Activated CD8-positive, alpha-beta T cell treated with anti-CD3 and anti-CD28 coated beads, Interleukin-2, amount 10 ng/mL, durations not matched to agents 7 days and 5 days (primary cell): ENCODE data around the gene CEP112. TPM values are rescaled to one million over a fixed set of nuclear protein-coding genes. Genes with fewer than 3 reads are reported as not detected.
"Not testable (repeated sequence)": the region's sequence is repeated elsewhere in the genome, so short reads cannot be mapped to it uniquely, and the experiment has no call there.

ENCODE experiments used
- ATAC-seq: fragments of 150-1000 bp; cut with Tn5 transposase; one replicate; pipeline ENCODE4 v1.10.0; 2021; ENCODE audit warnings: moderate library complexity
- CTCF ChIA-PET: fragments of 350-600 bp; sonication (Branson Sonifier 250); formaldehyde crosslinking; loops from one replicate; lab custom pipeline; 2021; ENCODE audit warnings: antibody characterized with exemption; lab: Charles Lee
- POLR2A ChIA-PET: fragments of 350-600 bp; sonication (Branson Sonifier 250); formaldehyde crosslinking; loops from one replicate; lab custom pipeline; 2021; ENCODE audit warnings: antibody characterized with exemption; lab: Charles Lee
- DNase-seq: peaks from one replicate; pipeline ENCODE4 v3.0.0-alpha.2; 2020
- H3K27ac Mint-ChIP-seq: one replicate; pipeline ENCODE4 v1.8.0; 2021; ENCODE audit warnings: mild to moderate bottlenecking, mixed read lengths
- H3K27me3 Mint-ChIP-seq: one replicate; pipeline ENCODE4 v1.8.0; 2021; ENCODE audit warnings: low read depth, mixed read lengths
- H3K36me3 Mint-ChIP-seq: one replicate; pipeline ENCODE4 v1.8.0; 2021; ENCODE audit warnings: low read depth, mixed read lengths
- H3K4me1 Mint-ChIP-seq: one replicate; pipeline ENCODE4 v1.8.0; 2021; ENCODE audit warnings: low read depth, mixed read lengths
- H3K4me3 Mint-ChIP-seq: one replicate; pipeline ENCODE4 v1.8.0; 2021; ENCODE audit warnings: mild to moderate bottlenecking, mixed read lengths
- H3K9me3 Mint-ChIP-seq: one replicate; pipeline ENCODE4 v1.8.0; 2022; ENCODE audit warnings: mixed read lengths; ENCODE audit not compliant: insufficient read depth
- total RNA-seq, 2 experiments: library from RNA; stranded (reverse); gene quantifications; one replicate each; pipeline ENCODE4 v1.2.3, GENCODE V29; 2021

The CEP112 gene
- total RNA-seq, 2 experiments from 2014 or later = 2.3 to 2.7 TPM

DNA sequence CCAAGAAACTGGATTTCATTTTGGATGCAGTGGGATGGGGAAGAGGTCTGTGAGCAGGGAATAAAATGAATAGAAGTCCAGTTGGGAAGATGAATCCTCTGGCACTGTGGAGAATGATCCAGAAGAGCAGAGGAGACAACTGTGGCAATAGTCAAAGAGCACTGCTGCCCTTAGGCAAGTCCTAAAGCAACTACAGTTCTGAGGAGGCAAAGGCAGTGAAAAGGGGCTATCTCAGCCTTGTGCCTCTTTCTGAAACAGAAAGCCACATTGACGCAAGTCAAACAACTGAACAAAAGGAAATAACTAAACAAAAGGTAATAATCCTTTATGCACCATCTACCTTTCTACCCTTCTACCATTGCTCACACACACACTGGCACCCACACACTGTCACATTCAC is 392.5 kb downstream of the CEP112 start:
- H3K4me3 Mint-ChIP-seq = no peak overlapping the region
- DNase-seq = no peak
- H3K27ac Mint-ChIP-seq = no peak overlapping the region

DNA sequence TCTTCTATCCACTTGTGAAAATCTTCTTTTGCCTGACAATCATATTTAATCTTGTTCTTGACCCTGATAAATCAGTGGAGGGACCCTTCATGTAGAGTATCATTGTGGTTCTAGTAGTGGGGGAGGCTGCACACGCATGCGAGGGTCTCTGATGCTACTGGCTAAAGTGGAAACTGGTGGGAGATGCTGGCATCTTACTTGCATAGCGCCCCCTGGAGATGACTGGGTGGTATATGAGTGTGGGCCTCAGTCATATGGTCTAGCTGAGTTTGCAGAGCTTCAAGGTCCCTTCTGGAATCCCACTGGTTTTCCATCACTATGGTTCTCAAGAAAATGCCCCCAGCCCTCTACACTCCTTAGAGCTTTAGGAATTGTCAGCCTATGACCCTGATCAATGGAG is 394.1 kb downstream of the CEP112 start:
- Mint-ChIP-seq H3K4me3 (no peak overlapping the region), H3K9me3 (peaks cover 22% of the 10 kb centered on the region), H3K27ac (no peak overlapping the region), H3K4me1 (no peaks in the 10 kb centered on the region), H3K27me3 (peaks cover 4% of the 10 kb centered on the region), H3K36me3 (no peaks in the 10 kb centered on the region)
- ATAC-seq = no peak
- ChIA-PET CTCF (interaction anchor here (0.6 to 1.5 kb wide), 4 partner anchors 18 to 502 kb away, joined by 3 read pairs; no protein-coding TSS in a partner anchor), POLR2A (no interaction called here)
- no peak for DNase-seq

More for the DNA sequence above, 392.5 kb downstream of the CEP112 start:
- no peaks in the 10 kb centered on the region for H3K4me1 Mint-ChIP-seq
- peaks cover 2% of the 10 kb centered on the region for H3K27me3 Mint-ChIP-seq
- no peaks in the 10 kb centered on the region for H3K36me3 Mint-ChIP-seq
- ChIA-PET CTCF (no interaction called here), POLR2A (no interaction called here)
- H3K9me3 Mint-ChIP-seq = peaks cover 23% of the 10 kb centered on the region
- ATAC-seq = no peak

GRCh38 chr17:65797101-65797500 is 394.8 kb downstream of the CEP112 start:
- CTCF ChIA-PET = interaction anchor here (0.6 to 1.5 kb wide), 3 partner anchors 229 to 502 kb away, joined by 3 read pairs; no protein-coding TSS in a partner anchor
- H3K36me3 Mint-ChIP-seq = no peaks in the 10 kb centered on the region
- DNase-seq = no peak
- no peaks in the 10 kb centered on the region for H3K4me1 Mint-ChIP-seq
- POLR2A ChIA-PET = no interaction called here
- no peak overlapping the region for H3K4me3 Mint-ChIP-seq
- H3K27ac Mint-ChIP-seq = no peak overlapping the region
- H3K27me3 Mint-ChIP-seq = peaks cover 4% of the 10 kb centered on the region
- ATAC-seq = no peak
- peaks cover 15% of the 10 kb centered on the region for H3K9me3 Mint-ChIP-seq

DNA sequence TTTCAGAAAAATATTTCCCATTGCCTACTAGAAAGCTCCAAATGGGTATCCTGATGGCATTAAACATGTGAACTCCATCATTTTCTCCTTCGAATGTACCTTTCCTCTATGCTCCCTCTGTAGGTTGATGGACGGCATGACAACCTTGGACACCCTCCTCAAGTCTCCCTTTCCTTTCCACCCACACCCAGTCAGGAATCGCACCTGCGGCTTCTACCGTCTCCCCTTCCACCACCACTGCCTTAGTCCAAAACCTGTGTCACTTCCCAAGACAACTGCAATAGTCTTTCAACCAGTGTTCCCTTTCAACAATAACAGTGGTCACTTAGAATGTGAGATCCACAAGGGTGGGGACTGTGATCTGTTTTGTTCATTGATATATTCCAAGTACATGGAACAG is 397.4 kb downstream of the CEP112 start:
- DNase-seq (no peak), ATAC-seq (no peak)
- Mint-ChIP-seq H3K4me3 (no peak overlapping the region), H3K36me3 (no peaks in the 10 kb centered on the region), H3K27me3 (peaks cover 4% of the 10 kb centered on the region), H3K27ac (no peak overlapping the region), H3K4me1 (no peaks in the 10 kb centered on the region), H3K9me3 (no peaks in the 10 kb centered on the region)
- ChIA-PET CTCF (interaction anchor here (1.2 to 1.9 kb wide), 2 partner anchors 500 to 563 kb away, joined by 6 to 9 read pairs; no protein-coding TSS in a partner anchor), POLR2A (interaction anchor here (0.6 kb wide), 1 partner anchor 21 kb away, joined by 3 read pairs; no protein-coding TSS in a partner anchor)

- H3K36me3 Mint-ChIP-seq = no peaks in the 10 kb centered on the region
- H3K4me3 Mint-ChIP-seq = no peak overlapping the region
- DNase-seq (no peak), ATAC-seq (no peak)
- CTCF ChIA-PET = no interaction called here
- no peaks in the 10 kb centered on the region for H3K9me3 Mint-ChIP-seq
- no peak overlapping the region for H3K27ac Mint-ChIP-seq
- no peaks in the 10 kb centered on the region for H3K4me1 Mint-ChIP-seq
- peaks cover 8% of the 10 kb centered on the region for H3K27me3 Mint-ChIP-seq
- POLR2A ChIA-PET = no interaction called here
Observed at GRCh38 chr17:65790241-65790640, 401.7 kb downstream of the CEP112 start.

- no peak overlapping the region for H3K4me3 Mint-ChIP-seq
- POLR2A ChIA-PET = no interaction called here
- H3K4me1 Mint-ChIP-seq = no peaks in the 10 kb centered on the region
- no peak overlapping the region for H3K27ac Mint-ChIP-seq
- CTCF ChIA-PET = no interaction called here
- H3K9me3 Mint-ChIP-seq = no peaks in the 10 kb centered on the region
- no peaks in the 10 kb centered on the region for H3K36me3 Mint-ChIP-seq
- no peak for DNase-seq
- no peak for ATAC-seq
- H3K27me3 Mint-ChIP-seq = peaks cover 7% of the 10 kb centered on the region
Observed at GRCh38 chr17:65787503-65787902, 404.4 kb downstream of the CEP112 start.

GRCh38 chr17:65786479-65786878 is 405.5 kb downstream of the CEP112 start:
- Mint-ChIP-seq H3K36me3 (no peaks in the 10 kb centered on the region), H3K27me3 (peaks cover 7% of the 10 kb centered on the region), H3K4me1 (no peaks in the 10 kb centered on the region), H3K4me3 (no peak overlapping the region), H3K9me3 (no peaks in the 10 kb centered on the region), H3K27ac (no peak overlapping the region)
- DNase-seq = no peak
- ChIA-PET CTCF (no interaction called here), POLR2A (no interaction called here)
- no peak for ATAC-seq

DNA sequence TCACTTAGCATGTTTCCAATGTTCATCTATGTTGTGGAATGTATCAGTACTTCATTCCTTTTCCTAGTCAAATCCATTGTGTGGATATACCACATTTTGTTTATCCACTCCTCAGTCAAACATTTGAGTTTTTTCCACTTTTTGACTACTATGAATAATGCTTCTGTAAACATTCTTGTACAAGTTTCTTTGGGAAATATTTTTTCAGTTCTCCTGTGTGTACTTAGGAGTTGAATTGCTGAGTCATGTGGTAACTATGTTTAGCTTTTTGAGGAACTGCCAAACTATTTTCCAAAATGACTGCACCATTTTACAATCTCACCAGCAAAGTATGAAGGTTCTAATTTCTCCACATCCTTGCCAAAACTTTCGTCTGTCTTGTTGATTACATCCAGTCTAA is 406.8 kb downstream of the CEP112 start:
- H3K9me3 Mint-ChIP-seq = no peaks in the 10 kb centered on the region
- H3K36me3 Mint-ChIP-seq = no peaks in the 10 kb centered on the region
- H3K27ac Mint-ChIP-seq = no peak overlapping the region
- H3K27me3 Mint-ChIP-seq = peaks cover 7% of the 10 kb centered on the region
- H3K4me3 Mint-ChIP-seq = no peak overlapping the region
- ChIA-PET CTCF (no interaction called here), POLR2A (no interaction called here)
- DNase-seq = no peak
- ATAC-seq = no peak
- no peaks in the 10 kb centered on the region for H3K4me1 Mint-ChIP-seq

DNA sequence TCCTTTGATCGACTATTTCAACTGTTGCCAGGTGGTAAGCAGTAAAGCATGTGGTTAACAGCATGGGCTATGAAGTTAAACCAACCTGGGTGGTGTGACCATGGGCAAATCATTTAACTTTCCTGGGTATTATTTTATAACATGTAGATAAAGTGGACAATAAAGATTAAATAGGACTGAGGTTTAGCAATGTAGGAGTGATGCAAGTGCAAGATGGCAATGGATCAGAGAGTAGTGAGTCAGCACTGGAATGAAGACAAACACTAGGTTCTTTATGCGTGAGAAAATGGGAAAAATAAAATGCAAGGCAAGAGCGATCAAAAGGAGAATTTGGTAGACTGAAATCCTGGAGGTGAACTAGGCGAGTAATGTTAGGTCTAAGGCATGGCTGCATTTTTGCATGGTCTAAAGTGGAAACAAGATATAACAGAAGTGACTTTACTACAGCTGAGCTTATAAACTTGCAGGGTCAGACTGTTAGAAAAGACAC is 408.0 kb downstream of the CEP112 start:
- Mint-ChIP-seq H3K4me1 (no peaks in the 10 kb centered on the region), H3K36me3 (no peaks in the 10 kb centered on the region), H3K4me3 (no peak overlapping the region), H3K27ac (no peak overlapping the region), H3K27me3 (peaks cover 8% of the 10 kb centered on the region), H3K9me3 (no peaks in the 10 kb centered on the region)
- ChIA-PET POLR2A (no interaction called here), CTCF (no interaction called here)
- DNase-seq (no peak), ATAC-seq (no peak)

GRCh38 chr17:65782104-65782706 is 409.7 kb downstream of the CEP112 start:
- POLR2A ChIA-PET, H3K27ac Mint-ChIP-seq, CTCF ChIA-PET, H3K9me3 Mint-ChIP-seq, H3K4me1 Mint-ChIP-seq, DNase-seq, ATAC-seq, H3K4me3 Mint-ChIP-seq, H3K36me3 Mint-ChIP-seq: not testable (repeated sequence)
- H3K27me3 Mint-ChIP-seq = peaks cover 13% of the 10 kb centered on the region

DNA sequence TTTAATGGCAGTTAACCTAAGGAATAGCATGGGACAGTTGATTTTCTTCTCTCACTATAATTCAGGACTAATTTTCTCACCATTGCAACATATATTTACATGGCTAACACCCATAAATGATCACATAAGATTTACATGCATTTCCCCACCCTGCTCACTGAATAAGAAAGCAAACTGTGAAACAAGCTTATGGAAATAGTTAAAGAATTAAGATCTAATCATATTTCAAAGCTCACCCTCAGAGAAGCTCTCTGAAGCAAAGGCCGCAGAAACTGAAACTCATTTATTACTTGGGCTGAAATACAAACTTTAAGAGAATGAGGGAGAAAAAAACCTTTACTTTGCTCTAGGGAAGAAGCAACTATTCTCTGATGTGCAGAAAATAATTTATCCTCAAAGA is 411.8 kb downstream of the CEP112 start:
- DNase-seq (no peak), ATAC-seq (no peak)
- CTCF ChIA-PET = interaction anchor here (0.9 to 1.2 kb wide), 2 partner anchors 15 to 18 kb away, joined by 3 read pairs; no protein-coding TSS in a partner anchor
- Mint-ChIP-seq H3K4me1 (peaks cover under 1% of the 10 kb centered on the region), H3K9me3 (no peaks in the 10 kb centered on the region), H3K27me3 (peaks cover 10% of the 10 kb centered on the region), H3K4me3 (no peak overlapping the region), H3K36me3 (no peaks in the 10 kb centered on the region), H3K27ac (no peak overlapping the region)
- POLR2A ChIA-PET = no interaction called here

- no peak overlapping the region for H3K27ac Mint-ChIP-seq
- ATAC-seq (no peak), DNase-seq (no peak)
- H3K9me3 Mint-ChIP-seq = no peaks in the 10 kb centered on the region
- ChIA-PET POLR2A (no interaction called here), CTCF (no interaction called here)
- H3K27me3 Mint-ChIP-seq = peaks cover 11% of the 10 kb centered on the region
- no peaks in the 10 kb centered on the region for H3K36me3 Mint-ChIP-seq
- H3K4me3 Mint-ChIP-seq = no peak overlapping the region
- peaks cover 16% of the 10 kb centered on the region for H3K4me1 Mint-ChIP-seq
Observed at GRCh38 chr17:65776890-65777289, 415.0 kb downstream of the CEP112 start.
